GM12872 (cell line): ENCODE measurements around the gene MAGEB2.

Experiments used
- TF ChIP-seq, protein P1 (sequence below): IDR thresholded peaks from 3 replicates; pipeline ENCODE4 v1.5.1; 2011; ENCODE audit warnings: low read depth, mild to moderate bottlenecking, low read length, moderate library complexity; ENCODE audit not compliant: insufficient read depth

The MAGEB2 gene

DNA sequence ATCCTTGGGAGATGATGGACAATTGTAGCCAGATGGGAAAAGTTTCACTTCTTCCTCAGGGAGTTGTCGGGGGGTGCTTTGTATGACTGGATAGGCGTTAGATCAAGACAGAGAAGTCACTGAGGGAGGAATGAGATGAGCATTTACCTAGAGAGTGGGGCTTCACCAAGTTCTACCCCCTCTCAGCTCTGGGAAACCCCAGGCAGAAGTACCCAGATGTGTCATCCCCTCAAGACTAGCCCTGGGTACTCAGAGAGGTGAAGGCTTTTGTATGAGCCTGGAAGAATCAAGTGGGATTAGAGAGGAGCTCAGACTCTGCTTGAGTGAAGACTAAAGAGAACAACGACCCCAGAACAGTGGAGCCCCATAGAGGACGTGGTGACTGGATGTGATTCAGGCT, 33.5 kb downstream of the MAGEB2 start:
- TF ChIP-seq, protein P1, sequence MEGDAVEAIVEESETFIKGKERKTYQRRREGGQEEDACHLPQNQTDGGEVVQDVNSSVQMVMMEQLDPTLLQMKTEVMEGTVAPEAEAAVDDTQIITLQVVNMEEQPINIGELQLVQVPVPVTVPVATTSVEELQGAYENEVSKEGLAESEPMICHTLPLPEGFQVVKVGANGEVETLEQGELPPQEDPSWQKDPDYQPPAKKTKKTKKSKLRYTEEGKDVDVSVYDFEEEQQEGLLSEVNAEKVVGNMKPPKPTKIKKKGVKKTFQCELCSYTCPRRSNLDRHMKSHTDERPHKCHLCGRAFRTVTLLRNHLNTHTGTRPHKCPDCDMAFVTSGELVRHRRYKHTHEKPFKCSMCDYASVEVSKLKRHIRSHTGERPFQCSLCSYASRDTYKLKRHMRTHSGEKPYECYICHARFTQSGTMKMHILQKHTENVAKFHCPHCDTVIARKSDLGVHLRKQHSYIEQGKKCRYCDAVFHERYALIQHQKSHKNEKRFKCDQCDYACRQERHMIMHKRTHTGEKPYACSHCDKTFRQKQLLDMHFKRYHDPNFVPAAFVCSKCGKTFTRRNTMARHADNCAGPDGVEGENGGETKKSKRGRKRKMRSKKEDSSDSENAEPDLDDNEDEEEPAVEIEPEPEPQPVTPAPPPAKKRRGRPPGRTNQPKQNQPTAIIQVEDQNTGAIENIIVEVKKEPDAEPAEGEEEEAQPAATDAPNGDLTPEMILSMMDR = no peak

DNA sequence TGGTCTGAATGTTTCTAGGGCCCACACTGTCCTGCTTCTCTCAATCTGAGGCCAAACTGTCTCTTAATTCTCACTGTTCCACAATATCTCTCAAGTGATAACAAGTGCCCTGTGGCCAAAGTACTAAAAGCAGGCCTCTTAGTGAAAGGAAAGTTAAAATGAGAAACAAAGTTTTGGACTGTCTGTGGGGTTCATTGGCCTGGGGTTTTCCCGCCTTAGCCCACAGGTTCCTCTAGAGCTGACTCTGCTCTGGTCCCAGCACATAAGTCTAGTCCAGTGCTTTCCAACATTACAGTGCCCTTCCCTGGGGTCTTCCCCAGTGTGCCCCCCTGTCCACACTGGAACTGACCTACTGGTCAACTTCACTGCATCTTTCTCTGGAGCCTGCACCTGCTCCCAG, 37.9 kb downstream of the MAGEB2 start:
- TF ChIP-seq, protein P1 = no peak

DNA sequence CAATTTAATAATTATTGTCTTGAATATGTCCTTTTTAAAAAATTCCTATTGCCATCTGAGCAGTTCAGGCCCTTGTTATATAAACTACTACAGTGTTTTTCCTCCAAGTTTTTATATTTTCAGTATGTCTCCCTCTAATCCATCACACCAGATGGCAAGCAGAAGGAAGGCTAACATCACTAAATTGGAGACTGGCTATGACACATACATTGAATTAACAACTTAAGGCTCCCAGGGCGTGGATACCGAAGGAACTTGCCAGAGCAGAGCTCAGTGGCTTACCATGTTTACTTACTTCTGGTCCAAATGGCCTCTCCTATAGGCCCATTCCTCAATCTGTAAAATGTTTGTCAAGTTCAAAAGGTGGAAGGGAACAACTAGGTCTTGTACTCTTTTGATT, 44.6 kb downstream of the MAGEB2 start:
- TF ChIP-seq, protein P1 = no peak

DNA sequence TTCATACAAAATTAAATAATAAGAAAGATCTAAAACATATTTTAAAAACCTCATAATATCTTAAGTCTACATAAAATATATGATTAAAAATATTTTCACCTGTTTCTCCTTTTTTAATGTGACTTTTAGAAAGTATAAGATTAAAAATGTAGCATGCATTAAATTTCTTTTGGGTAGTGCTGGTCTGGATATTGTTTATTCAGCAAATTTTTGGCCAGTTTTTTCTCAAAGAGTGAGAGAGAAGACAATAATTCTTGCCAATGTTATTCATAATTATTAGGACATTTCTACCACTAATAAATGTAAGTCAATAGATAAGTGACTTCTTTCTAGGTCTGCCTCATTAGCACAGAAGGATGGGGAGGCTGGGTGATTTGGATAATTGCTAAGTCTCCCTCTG, 45.6 kb downstream of the MAGEB2 start:
- TF ChIP-seq, protein P1 = no peak

DNA sequence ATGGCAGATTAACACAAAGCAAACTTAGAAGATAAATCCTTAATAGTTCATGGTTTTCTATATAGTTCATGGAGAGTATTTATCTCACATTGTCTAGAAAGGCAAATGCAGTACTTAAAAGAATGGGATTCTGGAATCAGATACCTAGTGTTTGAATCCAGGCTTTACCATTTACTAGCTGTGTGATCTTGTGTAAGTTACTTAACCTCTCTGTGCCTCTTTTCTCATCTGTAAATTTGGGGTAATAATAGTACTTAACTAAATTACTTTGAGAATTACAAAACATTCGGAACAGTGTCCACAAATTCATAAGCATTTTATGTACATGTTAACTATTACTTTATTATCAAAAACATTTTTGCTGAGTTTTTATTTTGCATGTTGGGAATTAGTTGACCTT, 47.4 kb downstream of the MAGEB2 start:
- TF ChIP-seq, protein P1 = no peak
